Measurements from ENCODE around the gene SPANXN4. TPM values are rescaled to one million over a fixed set of nuclear protein-coding genes. Genes with fewer than 3 reads are reported as not detected.

The SPANXN4 gene, protein sequence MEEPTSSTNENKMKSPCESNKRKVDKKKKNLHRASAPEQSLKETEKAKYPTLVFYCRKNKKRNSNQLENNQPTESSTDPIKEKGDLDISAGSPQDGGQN
- not detected for polyA plus RNA-seq

DNA sequence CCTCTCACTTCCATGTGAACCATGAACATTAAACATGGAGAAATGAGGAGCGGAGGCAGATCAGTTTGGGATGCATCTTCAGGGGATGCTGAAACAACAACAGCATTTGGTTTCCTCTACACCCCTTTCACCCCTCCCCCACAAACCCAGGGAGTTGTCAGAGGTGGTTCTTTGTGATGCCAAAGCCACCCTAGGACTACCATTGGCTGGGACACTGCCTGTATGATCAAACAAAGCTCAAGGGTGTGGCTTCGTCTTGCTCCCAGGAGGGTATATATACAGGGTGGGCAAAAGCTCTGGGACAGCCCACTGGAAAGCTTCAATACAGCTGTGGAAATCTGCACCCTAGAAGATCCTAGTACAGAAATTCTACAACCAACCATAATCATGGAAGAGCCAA lies at the start of gene SPANXN4:
SPANXN4 (plus strand) TSS at position 301 of the 400 bp plus-strand sequence; CDS start at position 388, 87 bp downstream.
- 73 to 87% methylated on average over 2 of the region's 2 CpGs for WGBS, 2 donors
- no peaks in the 10 kb centered on the region for H3K36me3 ChIP-seq (ENCODE audit: control insufficient read depth in 2 of 2, insufficient read depth in 2 of 2, low read length in 1 of 2)
- H3K9me3 ChIP-seq (ENCODE audit: control insufficient read depth in 2 of 2, insufficient read depth in 1 of 2, low read depth in 1 of 2, low read length in 1 of 2): no peaks in the 10 kb centered on the region

DNA sequence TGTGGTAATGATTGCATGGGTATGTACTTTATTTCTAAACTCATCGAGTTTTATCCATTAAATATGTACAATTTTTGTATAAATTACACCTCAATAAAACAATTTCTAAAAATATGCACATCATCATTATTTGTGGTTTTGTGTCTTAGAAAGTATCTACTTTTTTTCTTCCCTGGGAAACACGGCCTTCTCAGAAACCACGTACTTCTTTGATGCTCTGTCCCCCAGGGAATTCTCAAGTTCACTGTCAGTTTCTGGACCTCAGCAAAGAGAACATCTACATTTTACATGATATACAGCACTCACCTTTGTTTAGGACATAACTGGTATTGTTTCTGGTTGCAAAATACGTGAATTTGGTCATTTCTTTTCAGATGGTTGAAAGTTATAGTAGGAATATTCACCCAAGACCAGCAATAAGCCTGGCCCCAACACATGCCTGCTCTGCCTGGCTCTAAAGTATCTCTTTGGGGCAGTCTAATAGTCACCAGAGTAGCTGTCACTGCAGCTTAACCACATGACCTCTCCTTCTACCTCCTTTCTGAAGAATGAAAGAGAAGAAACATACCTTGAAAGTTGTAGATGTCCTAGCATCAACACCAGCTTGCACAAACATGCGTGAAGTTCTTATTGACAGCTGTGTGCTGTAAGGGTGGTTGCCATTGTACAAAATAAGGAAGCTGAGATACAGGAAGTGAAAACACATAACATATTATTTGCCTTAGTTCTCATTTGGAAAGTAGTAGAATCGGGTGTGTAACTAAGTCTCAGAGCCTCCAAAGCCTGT lies 48.4 kb upstream of the SPANXN4 start:
- 68 to 77% methylated on average over 6 of the region's 6 CpGs for WGBS, 2 donors
- Histone ChIP-seq H3K9me3 (ENCODE audit: control insufficient read depth in 2 of 2, insufficient read depth in 1 of 2, low read depth in 1 of 2, low read length in 1 of 2) (peaks cover 0 to 2% of the 10 kb centered on the region in 2 donors), H3K36me3 (ENCODE audit: control insufficient read depth in 2 of 2, insufficient read depth in 2 of 2, low read length in 1 of 2) (no peaks in the 10 kb centered on the region), H3K4me1 (ENCODE audit: control insufficient read depth in 2 of 2, insufficient read depth in 2 of 2, low read length in 1 of 2) (no peaks in the 10 kb centered on the region), H3K27ac (ENCODE audit: low read depth in 2 of 2, low read length in 1 of 2) (no peak overlapping the region), H3K4me3 (ENCODE audit: low read depth in 1 of 2, low read length in 2 of 2) (no peak overlapping the region), H3K27me3 (ENCODE audit: control insufficient read depth in 1 of 2, insufficient read depth in 2 of 2, low read length in 2 of 2) (no peaks in the 10 kb centered on the region)

More for the DNA sequence above, at the start of gene SPANXN4:
- no peak within 1 kb of the TSS for H3K4me3 ChIP-seq (ENCODE audit: low read depth in 1 of 2, low read length in 2 of 2)
- H3K27ac ChIP-seq (ENCODE audit: low read depth in 2 of 2, low read length in 1 of 2): no peak within 1 kb of the TSS
- H3K4me1 ChIP-seq (ENCODE audit: control insufficient read depth in 2 of 2, insufficient read depth in 2 of 2, low read length in 1 of 2): no peaks in the 10 kb centered on the region
- no peaks in the 10 kb centered on the region for H3K27me3 ChIP-seq (ENCODE audit: control insufficient read depth in 1 of 2, insufficient read depth in 2 of 2, low read length in 2 of 2)

DNA sequence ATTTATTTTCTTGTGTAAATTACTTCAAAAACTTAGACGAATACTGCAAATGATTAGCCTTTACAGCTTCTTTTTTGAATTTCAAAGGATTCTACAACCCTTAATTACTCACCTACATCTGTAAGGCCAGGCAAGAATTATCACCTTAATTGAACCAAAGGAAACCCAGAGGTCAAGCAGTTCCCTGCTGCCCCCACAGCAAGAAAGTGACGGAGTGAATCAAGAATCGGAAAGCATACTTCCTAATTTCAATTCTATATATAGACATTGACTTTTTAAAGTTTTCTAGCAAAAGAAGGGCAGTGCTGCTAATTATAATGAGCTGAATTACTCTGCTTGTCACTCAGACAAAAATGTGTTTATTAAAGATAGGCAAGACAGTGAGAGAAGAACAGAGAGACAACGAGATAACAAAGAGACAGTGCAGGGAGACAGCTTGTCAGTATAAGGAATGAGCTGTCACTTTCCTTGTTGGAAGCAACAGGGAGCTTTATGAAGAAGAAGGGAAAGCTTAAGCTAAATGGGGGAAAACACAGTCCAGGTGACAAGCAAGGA lies 47.5 kb upstream of the SPANXN4 start:
- no peaks in the 10 kb centered on the region for H3K4me1 ChIP-seq (ENCODE audit: control insufficient read depth in 2 of 2, insufficient read depth in 2 of 2, low read length in 1 of 2)
- no peak overlapping the region for H3K4me3 ChIP-seq (ENCODE audit: low read depth in 1 of 2, low read length in 2 of 2)
- H3K36me3 ChIP-seq (ENCODE audit: control insufficient read depth in 2 of 2, insufficient read depth in 2 of 2, low read length in 1 of 2): no peaks in the 10 kb centered on the region
- H3K27me3 ChIP-seq (ENCODE audit: control insufficient read depth in 1 of 2, insufficient read depth in 2 of 2, low read length in 2 of 2): no peaks in the 10 kb centered on the region
- 39 to 48% methylated on average over 4 of the region's 4 CpGs for WGBS, 2 donors
- H3K9me3 ChIP-seq (ENCODE audit: control insufficient read depth in 2 of 2, insufficient read depth in 1 of 2, low read depth in 1 of 2, low read length in 1 of 2): no peaks in the 10 kb centered on the region
- no peak overlapping the region for H3K27ac ChIP-seq (ENCODE audit: low read depth in 2 of 2, low read length in 1 of 2)

DNA sequence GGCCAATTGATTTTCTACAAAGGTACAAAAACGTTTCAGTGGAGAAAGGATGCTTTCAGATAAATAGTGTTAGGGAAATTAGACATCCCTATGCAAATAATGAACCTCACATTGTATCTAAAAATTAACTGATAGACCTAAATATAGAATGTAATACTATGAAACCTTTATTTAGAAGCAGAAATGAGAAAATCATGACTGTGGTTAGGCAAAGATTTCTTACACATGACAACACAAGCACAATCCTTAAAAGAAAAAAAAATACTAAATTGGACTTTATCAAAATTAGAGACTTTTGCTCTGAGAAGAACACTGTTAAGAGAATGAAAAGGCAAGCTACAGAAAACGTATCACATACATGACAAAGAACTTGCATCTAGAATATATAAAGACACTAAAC lies 43.0 kb upstream of the SPANXN4 start:
- 39 to 45% methylated on average over 2 of the region's 2 CpGs for WGBS, 2 donors
- Histone ChIP-seq H3K27ac (ENCODE audit: low read depth in 2 of 2, low read length in 1 of 2) (no peak overlapping the region), H3K27me3 (ENCODE audit: control insufficient read depth in 1 of 2, insufficient read depth in 2 of 2, low read length in 2 of 2) (no peaks in the 10 kb centered on the region), H3K4me3 (ENCODE audit: low read depth in 1 of 2, low read length in 2 of 2) (no peak overlapping the region), H3K36me3 (ENCODE audit: control insufficient read depth in 2 of 2, insufficient read depth in 2 of 2, low read length in 1 of 2) (no peaks in the 10 kb centered on the region), H3K9me3 (ENCODE audit: control insufficient read depth in 2 of 2, insufficient read depth in 1 of 2, low read depth in 1 of 2, low read length in 1 of 2) (no peaks in the 10 kb centered on the region), H3K4me1 (ENCODE audit: control insufficient read depth in 2 of 2, insufficient read depth in 2 of 2, low read length in 1 of 2) (no peaks in the 10 kb centered on the region)

DNA sequence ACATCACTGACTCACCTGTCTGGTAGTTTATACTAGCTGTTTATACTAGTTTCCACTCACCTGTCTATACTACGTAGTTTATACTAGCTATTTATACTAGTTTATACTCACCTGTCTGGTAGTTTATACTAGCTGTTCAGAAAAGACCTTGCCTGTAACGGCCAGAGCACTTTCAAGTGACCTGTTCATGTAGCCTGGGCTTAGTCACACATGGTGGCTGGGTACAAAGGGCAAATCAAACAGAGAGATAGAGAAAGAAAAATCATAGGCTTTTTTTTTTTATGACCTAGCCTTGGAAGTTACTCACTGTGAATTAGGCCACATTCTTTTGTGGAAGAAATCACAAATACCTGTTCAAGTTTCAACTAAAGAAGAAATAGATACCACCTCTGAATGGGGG lies 30.7 kb upstream of the SPANXN4 start:
- Histone ChIP-seq H3K4me1 (ENCODE audit: control insufficient read depth in 2 of 2, insufficient read depth in 2 of 2, low read length in 1 of 2) (no peaks in the 10 kb centered on the region), H3K36me3 (ENCODE audit: control insufficient read depth in 2 of 2, insufficient read depth in 2 of 2, low read length in 1 of 2) (no peaks in the 10 kb centered on the region), H3K4me3 (ENCODE audit: low read depth in 1 of 2, low read length in 2 of 2) (no peak overlapping the region), H3K9me3 (ENCODE audit: control insufficient read depth in 2 of 2, insufficient read depth in 1 of 2, low read depth in 1 of 2, low read length in 1 of 2) (no peaks in the 10 kb centered on the region), H3K27ac (ENCODE audit: low read depth in 2 of 2, low read length in 1 of 2) (no peak overlapping the region), H3K27me3 (ENCODE audit: control insufficient read depth in 1 of 2, insufficient read depth in 2 of 2, low read length in 2 of 2) (no peaks in the 10 kb centered on the region)
- 17 to 36% methylated on average over 2 of the region's 2 CpGs for WGBS, 2 donors

DNA sequence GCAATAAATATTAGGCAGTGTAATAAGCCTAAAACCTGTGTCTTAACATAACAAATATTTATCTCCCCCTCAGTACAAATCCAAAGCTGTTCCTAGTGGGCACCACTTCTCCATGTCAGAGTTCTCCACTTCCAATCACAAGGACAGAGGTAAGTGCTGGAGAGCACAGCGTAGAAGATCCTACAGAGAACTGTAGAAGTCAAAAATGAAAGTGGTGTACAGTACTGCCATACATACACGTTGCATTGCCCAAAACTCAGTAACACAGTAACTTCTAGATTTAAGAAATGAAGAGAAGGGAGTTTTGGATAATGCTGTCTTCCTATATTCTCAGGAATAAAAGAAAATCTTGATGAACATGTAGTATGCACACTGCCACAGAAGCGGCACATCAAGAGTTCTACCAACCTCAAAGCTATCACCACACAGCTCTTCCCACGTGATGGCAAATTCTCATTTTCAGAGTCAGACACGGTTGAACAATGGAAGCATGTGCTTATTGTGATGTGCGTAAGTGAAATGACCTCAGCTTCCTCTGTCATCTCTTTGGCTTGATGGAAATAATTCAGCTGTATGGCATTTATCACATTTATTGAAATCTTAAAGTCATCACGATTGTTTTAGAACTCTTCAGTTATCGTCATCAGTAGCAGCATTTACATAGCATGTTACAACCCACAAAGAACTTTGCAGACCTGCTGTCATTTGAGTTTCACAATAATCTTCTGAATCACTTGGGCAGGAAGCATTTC lies 27.1 kb upstream of the SPANXN4 start:
- no peaks in the 10 kb centered on the region for H3K27me3 ChIP-seq (ENCODE audit: control insufficient read depth in 1 of 2, insufficient read depth in 2 of 2, low read length in 2 of 2)
- no peak overlapping the region for H3K4me3 ChIP-seq (ENCODE audit: low read depth in 1 of 2, low read length in 2 of 2)
- H3K36me3 ChIP-seq (ENCODE audit: control insufficient read depth in 2 of 2, insufficient read depth in 2 of 2, low read length in 1 of 2): no peaks in the 10 kb centered on the region
- no peaks in the 10 kb centered on the region for H3K4me1 ChIP-seq (ENCODE audit: control insufficient read depth in 2 of 2, insufficient read depth in 2 of 2, low read length in 1 of 2)
- H3K27ac ChIP-seq (ENCODE audit: low read depth in 2 of 2, low read length in 1 of 2): no peak overlapping the region
- 69 to 78% methylated on average over 8 of the region's 8 CpGs for WGBS, 2 donors
- no peaks in the 10 kb centered on the region for H3K9me3 ChIP-seq (ENCODE audit: control insufficient read depth in 2 of 2, insufficient read depth in 1 of 2, low read depth in 1 of 2, low read length in 1 of 2)

DNA sequence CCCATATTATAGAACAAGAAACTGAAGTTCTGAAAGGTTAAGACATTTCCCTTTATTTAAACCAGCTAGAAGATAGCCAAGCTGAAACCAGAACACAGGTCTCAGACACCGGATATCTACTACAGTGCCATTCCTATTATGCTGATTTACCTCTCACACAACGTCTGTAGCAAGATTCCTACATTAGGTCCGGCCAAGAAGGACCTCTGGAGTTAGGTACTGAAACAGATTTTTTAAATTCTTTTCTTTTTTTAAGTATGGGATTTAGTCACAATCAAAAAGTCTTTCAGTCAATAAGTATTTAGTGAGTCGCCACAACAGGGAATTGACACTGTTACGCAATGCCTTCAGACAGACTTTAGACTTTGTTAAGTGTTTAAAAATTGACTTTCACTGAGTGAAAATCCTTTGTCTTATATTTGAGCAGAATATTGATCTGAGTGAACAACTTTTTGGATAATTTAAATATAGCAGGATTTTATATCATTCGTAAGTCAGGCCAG lies 26.5 kb upstream of the SPANXN4 start:
- no peaks in the 10 kb centered on the region for H3K4me1 ChIP-seq (ENCODE audit: control insufficient read depth in 2 of 2, insufficient read depth in 2 of 2, low read length in 1 of 2)
- 66 to 72% methylated on average over 6 of the region's 6 CpGs for WGBS, 2 donors
- H3K4me3 ChIP-seq (ENCODE audit: low read depth in 1 of 2, low read length in 2 of 2): no peak overlapping the region
- no peaks in the 10 kb centered on the region for H3K27me3 ChIP-seq (ENCODE audit: control insufficient read depth in 1 of 2, insufficient read depth in 2 of 2, low read length in 2 of 2)
- no peaks in the 10 kb centered on the region for H3K36me3 ChIP-seq (ENCODE audit: control insufficient read depth in 2 of 2, insufficient read depth in 2 of 2, low read length in 1 of 2)
- H3K9me3 ChIP-seq (ENCODE audit: control insufficient read depth in 2 of 2, insufficient read depth in 1 of 2, low read depth in 1 of 2, low read length in 1 of 2): no peaks in the 10 kb centered on the region
- no peak overlapping the region for H3K27ac ChIP-seq (ENCODE audit: low read depth in 2 of 2, low read length in 1 of 2)

DNA sequence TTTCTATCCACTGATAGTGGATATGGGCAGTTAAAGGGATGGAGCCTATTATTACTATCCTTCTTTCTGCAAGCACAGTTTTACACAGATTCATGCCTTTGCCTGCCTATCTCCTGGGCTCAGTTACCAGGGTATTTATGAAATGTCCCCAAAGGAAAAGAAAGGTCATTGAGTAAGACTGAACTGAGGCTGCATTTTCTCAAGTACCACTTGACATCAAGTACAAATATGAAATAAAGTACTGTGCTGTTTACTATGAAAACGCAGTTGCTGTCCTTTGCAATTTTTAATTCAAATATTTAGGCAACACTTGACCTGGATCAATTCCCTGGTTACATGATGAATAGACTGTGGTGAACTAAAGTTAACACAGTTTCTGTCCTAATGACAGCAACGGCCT lies 23.5 kb upstream of the SPANXN4 start:
- H3K4me3 ChIP-seq (ENCODE audit: low read depth in 1 of 2, low read length in 2 of 2): no peak overlapping the region
- no peaks in the 10 kb centered on the region for H3K36me3 ChIP-seq (ENCODE audit: control insufficient read depth in 2 of 2, insufficient read depth in 2 of 2, low read length in 1 of 2)
- H3K27ac ChIP-seq (ENCODE audit: low read depth in 2 of 2, low read length in 1 of 2): no peak overlapping the region
- WGBS, 2 donors: 43 to 62% methylated on average over 2 of the region's 2 CpGs
- H3K9me3 ChIP-seq (ENCODE audit: control insufficient read depth in 2 of 2, insufficient read depth in 1 of 2, low read depth in 1 of 2, low read length in 1 of 2): no peaks in the 10 kb centered on the region
- H3K27me3 ChIP-seq (ENCODE audit: control insufficient read depth in 1 of 2, insufficient read depth in 2 of 2, low read length in 2 of 2): no peaks in the 10 kb centered on the region
- no peaks in the 10 kb centered on the region for H3K4me1 ChIP-seq (ENCODE audit: control insufficient read depth in 2 of 2, insufficient read depth in 2 of 2, low read length in 1 of 2)

DNA sequence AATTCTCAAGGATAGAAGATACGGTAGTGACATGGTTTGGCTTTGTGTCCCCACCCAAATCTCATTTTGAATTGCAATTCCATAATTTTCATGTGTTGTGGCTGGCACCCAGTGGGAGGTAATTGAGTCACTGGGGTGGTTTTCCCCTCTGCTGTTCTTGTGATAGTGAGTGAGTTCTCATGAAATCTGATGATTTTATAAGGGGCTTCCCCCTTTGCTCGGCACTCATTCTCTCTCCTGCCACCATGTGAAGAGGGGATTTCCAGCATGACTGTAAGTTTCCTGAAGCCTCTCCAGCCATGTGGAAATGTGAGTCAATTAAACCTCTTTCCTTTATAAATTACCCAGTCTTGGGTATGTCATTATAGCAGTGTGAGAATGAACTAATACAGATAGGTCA lies 8.5 kb upstream of the SPANXN4 start:
- Histone ChIP-seq H3K36me3 (ENCODE audit: control insufficient read depth in 2 of 2, insufficient read depth in 2 of 2, low read length in 1 of 2) (no peaks in the 10 kb centered on the region), H3K4me1 (ENCODE audit: control insufficient read depth in 2 of 2, insufficient read depth in 2 of 2, low read length in 1 of 2) (no peaks in the 10 kb centered on the region), H3K27me3 (ENCODE audit: control insufficient read depth in 1 of 2, insufficient read depth in 2 of 2, low read length in 2 of 2) (no peaks in the 10 kb centered on the region), H3K4me3 (ENCODE audit: low read depth in 1 of 2, low read length in 2 of 2) (no peak overlapping the region), H3K27ac (ENCODE audit: low read depth in 2 of 2, low read length in 1 of 2) (no peak overlapping the region), H3K9me3 (ENCODE audit: control insufficient read depth in 2 of 2, insufficient read depth in 1 of 2, low read depth in 1 of 2, low read length in 1 of 2) (peaks cover 0 to 10% of the 10 kb centered on the region in 2 donors)
- 63 to 84% methylated on average over 2 of the region's 2 CpGs for WGBS, 2 donors
